Right ventricle myocardium inferior (tissue), 1 donor: ENCODE measurements around the gene OTC. TPM values are rescaled to one million over a fixed set of nuclear protein-coding genes. Genes with fewer than 3 reads are reported as not detected.

Experiments used
- ATAC-seq: fragments of 200-7000 bp; cut with Tn5 transposase; one replicate; pipeline ENCODE4 v1.9.1; 2020; ENCODE audit warnings: mild to moderate bottlenecking, moderate library complexity
- DNase-seq: peaks from one replicate; pipeline ENCODE4 v3.0.0; 2021; ENCODE audit errors: missing footprints
- intact Hi-C: fragments of 100-400 bp; cut with DNase I; formaldehyde crosslinking; loops from one replicate; pipeline ENCODE4 v1.11.0; 2022
- long read RNA-seq: library from polyadenylated mRNA; unstranded; transcript quantifications from one replicate; pipeline ENCODE4 v2.0.0, GENCODE V29; 2021
- total RNA-seq: library from RNA; stranded (reverse); fragmentation: NEBNext Ultra II Directional; extraction: Animal tissue kit (Norgen Biotek cat#: 25700); gene quantifications from one replicate; pipeline ENCODE4 v1.2.1, GENCODE V29; 2021
- donor health status: DM: no; HTN: yes; CAD: no; lungs with severe emphysema.

The OTC gene
- total RNA-seq: not detected
- long read RNA-seq: 0 reads

DNA sequence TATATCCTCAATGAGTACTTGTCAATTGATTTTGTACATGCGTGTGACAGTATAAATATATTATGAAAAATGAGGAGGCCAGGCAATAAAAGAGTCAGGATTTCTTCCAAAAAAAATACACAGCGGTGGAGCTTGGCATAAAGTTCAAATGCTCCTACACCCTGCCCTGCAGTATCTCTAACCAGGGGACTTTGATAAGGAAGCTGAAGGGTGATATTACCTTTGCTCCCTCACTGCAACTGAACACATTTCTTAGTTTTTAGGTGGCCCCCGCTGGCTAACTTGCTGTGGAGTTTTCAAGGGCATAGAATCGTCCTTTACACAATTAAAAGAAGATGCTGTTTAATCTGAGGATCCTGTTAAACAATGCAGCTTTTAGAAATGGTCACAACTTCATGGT lies at the start of gene OTC:
Gene OTC (plus strand): TSS at position 243 of the 400 bp plus-strand sequence. CDS start 93 bp downstream, at position 336.
- intact Hi-C loops: no loop called here
- no peak for DNase-seq

GRCh38 chrX:38304010-38304409 lies 48.4 kb upstream of the OTC start:
- ATAC-seq (no peak), DNase-seq (no peak)
- intact Hi-C loops: no loop called here

More for the DNA sequence above, at the start of gene OTC:
- ATAC-seq: no peak

DNA sequence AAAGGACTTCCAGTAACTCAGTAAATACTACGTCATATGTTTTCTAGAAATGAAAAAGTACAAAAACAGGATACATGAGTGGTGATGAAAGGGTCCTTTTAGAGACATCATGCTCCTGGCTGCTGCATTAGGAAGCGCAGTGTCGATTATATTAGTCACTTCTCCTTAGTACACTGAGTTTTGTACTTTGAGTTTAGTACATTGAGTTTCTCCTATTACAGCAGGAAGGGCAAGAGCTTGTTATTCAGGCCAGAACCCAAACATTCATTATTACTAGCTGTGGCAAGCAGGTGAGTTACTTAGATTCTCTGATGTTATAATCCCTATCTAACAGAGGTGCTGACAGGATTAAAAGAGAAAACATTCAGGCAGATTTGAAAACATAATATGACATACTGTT lies 46.4 kb upstream of the OTC start:
- ATAC-seq: no peak
- intact Hi-C loops: no loop called here

GRCh38 chrX:38311743-38312142 lies 40.7 kb upstream of the OTC start:
- intact Hi-C loops: no loop called here
- no peak for ATAC-seq

More for the DNA sequence above, 46.4 kb upstream of the OTC start:
- DNase-seq: no peak

GRCh38 chrX:38312436-38312835 lies 40.0 kb upstream of the OTC start:
- ATAC-seq (no peak), DNase-seq (no peak)
- intact Hi-C loops: no loop called here

More at GRCh38 chrX:38311743-38312142, 40.7 kb upstream of the OTC start:
- DNase-seq: no peak

DNA sequence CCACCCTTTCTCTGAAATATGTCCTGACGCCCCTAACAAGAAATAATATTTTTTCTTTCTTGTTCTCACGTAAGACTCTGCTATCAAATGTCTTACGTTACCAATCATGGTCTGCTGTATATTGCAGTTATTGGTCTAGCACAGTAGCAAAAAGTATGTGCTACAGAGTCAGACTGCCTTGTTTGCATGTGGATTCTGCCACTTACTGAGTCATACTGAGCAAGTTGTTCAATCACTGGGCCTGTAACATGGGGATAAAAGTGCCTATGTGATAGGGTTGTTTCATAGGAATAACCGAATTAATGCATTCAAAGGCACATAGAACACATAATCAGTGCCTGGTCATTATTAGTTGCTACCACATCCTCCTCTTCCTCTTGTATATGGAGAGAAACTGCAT lies 39.2 kb upstream of the OTC start:
- DNase-seq (no peak), ATAC-seq (no peak)
- intact Hi-C loops: no loop called here

DNA sequence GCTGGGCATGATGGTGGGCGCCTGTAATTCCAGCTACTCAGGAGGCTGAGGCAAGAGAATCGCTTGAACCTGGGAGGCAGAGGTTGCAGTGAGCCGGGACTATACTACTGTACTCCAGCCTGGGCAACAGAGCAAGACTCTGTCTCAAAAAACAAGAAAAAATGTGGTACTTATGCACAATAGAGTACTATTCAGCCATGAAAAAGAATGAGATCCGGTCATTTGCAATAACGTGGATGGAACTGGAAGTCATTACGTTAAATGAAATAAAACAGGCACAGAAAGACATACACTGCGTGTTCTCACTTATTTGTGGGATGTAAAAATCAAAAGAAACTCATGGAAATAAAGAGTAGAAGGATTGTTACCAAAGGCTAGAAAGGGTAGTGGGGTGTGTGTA lies 37.2 kb upstream of the OTC start:
- no peak for DNase-seq
- intact Hi-C loops: no loop called here
- ATAC-seq: no peak

DNA sequence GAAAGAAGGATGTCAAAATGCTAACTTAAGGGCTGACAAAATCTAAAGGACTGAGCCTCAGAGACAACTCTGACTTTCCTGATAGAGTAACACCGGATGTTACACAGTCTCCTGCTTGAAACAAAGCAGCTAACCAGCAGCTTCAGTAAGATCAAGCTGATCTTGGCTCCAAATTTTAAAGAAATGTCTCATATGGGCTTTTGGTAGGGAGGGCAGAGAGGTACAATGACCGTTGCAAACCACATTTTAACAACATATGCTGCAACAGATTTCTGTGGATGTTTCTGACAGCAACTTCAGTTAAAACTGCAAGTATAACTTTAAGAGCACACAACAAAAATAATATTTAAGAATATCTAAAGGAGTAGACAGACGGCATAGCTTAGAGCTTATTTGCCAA lies 34.2 kb upstream of the OTC start:
- DNase-seq (no peak), ATAC-seq (no peak)
- intact Hi-C loops: no loop called here

- intact Hi-C loops: no loop called here
- DNase-seq (no peak), ATAC-seq (no peak)
These were observed 33.8 kb upstream of the OTC start for GRCh38 chrX:38318606-38319005.

- intact Hi-C loops: no loop called here
- DNase-seq (no peak), ATAC-seq (no peak)
These were observed 31.6 kb upstream of the OTC start for GRCh38 chrX:38320819-38321218.

DNA sequence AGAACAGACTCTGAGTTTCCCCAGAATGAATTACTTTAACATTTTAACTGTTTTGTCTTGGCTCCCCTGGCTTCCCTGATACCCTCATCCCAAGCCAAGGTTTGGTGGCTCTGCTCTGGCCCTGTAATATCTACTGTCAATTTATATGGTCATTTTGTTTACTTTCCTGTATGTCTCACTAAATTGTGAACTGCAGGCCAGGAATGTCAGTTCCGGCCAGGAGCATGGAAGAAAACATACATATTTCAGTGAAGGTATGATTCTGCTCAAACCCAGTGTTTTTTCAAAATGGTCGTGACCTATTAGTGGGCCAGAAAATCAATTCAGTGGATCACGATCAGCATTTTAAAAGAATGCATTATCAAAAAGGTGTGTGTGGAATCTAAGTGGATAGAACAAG lies 26.3 kb upstream of the OTC start:
- no peak for DNase-seq
- ATAC-seq: no peak
- intact Hi-C loops: loop anchor here (2.0 to 5.0 kb wide), 2 partner anchors 134 to 399 kb away; no protein-coding TSS in a partner anchor

DNA sequence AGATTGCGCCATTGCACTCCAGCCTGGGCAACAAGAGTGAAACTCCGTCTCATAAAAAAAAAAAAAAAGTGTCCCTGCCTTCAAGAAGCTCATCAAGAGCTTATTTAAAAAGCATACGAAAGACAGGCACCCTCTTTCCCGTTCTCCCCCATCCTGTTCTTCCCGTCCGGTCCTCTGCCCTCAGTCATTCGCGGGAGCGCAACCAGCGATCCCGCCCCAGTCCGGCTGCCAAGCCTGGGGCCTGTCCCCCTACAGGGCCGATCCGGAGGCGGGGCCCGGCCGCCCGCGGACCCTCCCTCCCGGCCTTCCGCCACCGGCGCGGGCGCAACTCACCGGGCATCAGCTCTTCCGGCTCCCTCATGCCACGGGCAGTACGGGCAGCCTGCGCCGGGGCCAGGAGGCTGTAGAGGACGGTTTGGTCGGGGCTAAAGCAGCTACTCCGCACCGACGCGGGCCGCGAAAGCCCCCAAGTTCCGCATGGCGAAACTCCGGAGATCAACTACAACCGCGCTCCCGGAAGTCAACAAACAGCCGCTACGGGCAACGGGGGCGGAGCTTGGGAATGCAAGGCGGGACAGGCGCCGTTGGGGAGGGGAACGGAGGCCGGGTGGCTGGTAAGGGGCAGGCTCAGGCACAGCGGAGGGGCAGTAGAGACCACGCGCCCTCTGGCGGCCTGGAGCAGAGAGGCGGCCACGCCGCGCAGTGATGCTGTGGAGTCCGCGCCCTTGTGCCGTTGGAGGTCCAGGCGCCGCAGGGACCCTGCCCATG lies 25.2 kb upstream of the OTC start, which contains the start of gene RPGR:
Gene RPGR (minus strand): TSS at position 503 of the 768 bp plus-strand sequence. CDS start 142 bp downstream, at position 361.
- DNase-seq (peak; percentile 97), ATAC-seq (peak; percentile 99)
- intact Hi-C loops: loop anchor here (1.0 to 5.0 kb wide), 3 partner anchors 107 to 400 kb away; partner anchors contain the start of gene SRPX

DNA sequence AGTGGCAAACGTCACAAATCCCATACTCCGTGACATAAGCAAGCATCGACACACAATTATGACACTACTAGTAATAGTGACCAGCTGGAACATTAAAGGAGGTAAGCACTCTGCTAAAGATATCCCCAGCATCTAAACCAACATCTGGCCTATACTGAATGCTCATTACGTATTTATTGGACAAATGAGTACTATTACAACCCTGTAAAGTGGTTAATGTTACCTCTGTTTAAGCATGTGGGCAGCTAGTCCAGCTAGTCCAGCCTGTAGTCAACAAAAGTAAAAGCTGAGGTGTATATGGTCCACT lies 24.7 kb upstream of the OTC start:
- intact Hi-C loops: loop anchor here (1.0 to 5.0 kb wide), 3 partner anchors 107 to 401 kb away; partner anchors contain the start of gene SRPX

DNA sequence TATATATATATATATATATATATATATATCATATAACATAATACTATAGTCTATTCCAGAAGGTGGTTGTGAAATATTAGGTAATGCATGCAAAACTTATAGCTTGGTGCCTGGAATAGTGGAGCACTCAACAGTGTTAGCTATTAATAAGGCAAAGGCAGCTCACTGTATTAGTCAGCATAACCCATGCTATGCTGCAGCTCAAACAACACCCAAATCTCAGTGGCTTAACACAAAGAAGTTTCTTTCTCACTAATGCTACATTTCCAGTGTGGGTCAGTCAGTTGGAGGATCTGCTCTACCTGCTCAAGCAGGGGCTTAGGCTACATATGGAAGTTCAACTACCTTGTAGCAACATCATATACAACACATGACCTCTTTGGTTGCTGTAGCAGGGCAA lies 19.9 kb upstream of the OTC start:
- intact Hi-C loops: loop anchor here (10.0 kb wide), 1 partner anchor 322 kb away; no protein-coding TSS in a partner anchor
- DNase-seq: no peak
- ATAC-seq: no peak

More for the DNA sequence above, 24.7 kb upstream of the OTC start:
- no peak for ATAC-seq
- DNase-seq: no peak

DNA sequence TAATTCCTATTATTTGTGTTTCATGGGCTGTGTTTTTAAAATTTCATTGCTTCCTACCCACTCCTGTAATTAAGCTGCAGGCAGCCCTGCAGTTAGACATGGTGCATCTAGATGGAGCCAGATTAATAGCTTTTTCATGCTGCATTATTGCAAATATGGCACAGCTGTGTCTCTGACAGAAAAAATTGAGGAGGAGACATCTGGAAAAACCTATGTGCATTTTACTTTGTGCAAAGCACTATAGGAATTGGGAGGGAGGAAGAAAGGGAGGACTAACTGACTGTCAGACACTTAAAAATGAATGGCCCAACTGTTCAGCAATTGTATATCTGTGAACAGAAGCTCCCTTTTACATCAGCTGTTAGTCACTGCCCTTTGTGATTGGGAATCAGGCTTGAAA lies 17.0 kb upstream of the OTC start:
- DNase-seq: no peak
- no peak for ATAC-seq
- intact Hi-C loops: loop anchor here (10.0 kb wide), 1 partner anchor 319 kb away; no protein-coding TSS in a partner anchor

DNA sequence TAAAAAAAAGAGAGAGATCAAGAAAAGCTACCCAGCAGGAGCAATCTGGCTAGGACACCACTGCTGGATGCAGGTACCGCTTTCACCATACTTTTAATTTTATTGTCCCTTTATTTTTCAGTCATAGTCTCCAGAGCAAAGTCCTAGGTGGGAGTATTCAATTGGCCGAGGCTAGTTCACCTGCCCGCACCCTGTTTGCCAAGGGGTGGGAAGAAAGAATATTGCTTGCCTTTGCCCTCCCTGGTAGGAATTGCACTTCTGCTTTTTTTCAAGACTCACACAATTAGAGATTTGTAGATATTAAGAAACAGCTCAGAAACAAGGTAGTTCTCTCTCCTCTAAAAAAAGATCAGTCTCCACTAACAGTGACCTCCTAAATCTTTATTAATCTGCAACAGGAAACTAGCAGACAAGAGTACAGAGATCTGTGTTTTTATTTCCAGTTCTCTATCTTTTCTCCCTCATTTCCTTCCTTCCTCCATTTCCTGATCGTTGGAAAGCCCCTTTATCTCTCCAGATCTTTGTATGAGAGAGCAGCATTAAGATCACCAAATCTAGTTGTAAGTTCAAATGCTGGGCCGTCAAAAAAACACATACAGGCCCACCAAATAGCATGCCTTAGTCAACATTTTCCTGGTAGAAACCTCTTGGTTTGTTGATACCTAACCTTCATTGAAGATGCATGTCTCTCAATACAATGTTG lies 15.7 kb upstream of the OTC start:
- intact Hi-C loops: loop anchor here (10.0 kb wide), 1 partner anchor 318 kb away; no protein-coding TSS in a partner anchor
- ATAC-seq (no peak), DNase-seq (no peak)

GRCh38 chrX:38341442-38341841 lies 11.0 kb upstream of the OTC start:
- DNase-seq: no peak
- no peak for ATAC-seq
- intact Hi-C loops: no loop called here

- no peak for ATAC-seq
- no peak for DNase-seq
- intact Hi-C loops: no loop called here
These were observed 9.3 kb upstream of the OTC start for GRCh38 chrX:38342853-38343778.

- DNase-seq: no peak
- no peak for ATAC-seq
- intact Hi-C loops: no loop called here
These were observed 6.3 kb upstream of the OTC start for GRCh38 chrX:38346150-38346549.
